Eye (tissue), 1 donor: ENCODE data around the gene HRNR.
"Not testable (repeated sequence)": the region's sequence is repeated elsewhere in the genome, so short reads cannot be mapped to it uniquely, and the experiment has no call there.

Experiments used
- DNase-seq: peaks from one replicate; pipeline ENCODE4 v3.0.0-alpha.2; 2015

The HRNR gene

GRCh38 chr1:152224093-152224492, at the start of gene HRNR:
Gene HRNR (minus strand): TSS chr1:152224193. CDS start chr1:152223253, 940 bp downstream.
- no peak for DNase-seq

- DNase-seq, result not testable (repeated sequence)
These were observed 32.4 kb upstream of the HRNR start for GRCh38 chr1:152256394-152256793.

DNA sequence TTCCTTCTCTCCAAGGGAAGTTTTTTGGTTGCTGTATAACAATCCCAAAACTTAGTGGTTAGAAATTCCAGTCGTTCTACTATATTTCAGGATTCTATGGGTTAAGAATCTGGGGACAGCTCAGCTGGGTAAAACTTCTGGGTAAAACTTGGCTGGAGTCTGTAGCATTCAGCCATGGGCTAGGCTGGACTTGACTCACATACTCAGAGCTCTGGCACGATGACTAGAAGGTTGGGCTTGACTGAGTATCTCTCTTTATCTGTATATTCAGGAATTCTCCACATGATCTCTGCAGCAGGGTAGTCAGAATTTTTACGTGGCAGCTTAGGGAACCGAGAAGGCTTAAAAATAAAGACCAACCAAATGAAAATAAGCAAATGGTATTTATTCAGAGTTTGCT, 28.2 kb upstream of the HRNR start:
- no peak for DNase-seq

DNA sequence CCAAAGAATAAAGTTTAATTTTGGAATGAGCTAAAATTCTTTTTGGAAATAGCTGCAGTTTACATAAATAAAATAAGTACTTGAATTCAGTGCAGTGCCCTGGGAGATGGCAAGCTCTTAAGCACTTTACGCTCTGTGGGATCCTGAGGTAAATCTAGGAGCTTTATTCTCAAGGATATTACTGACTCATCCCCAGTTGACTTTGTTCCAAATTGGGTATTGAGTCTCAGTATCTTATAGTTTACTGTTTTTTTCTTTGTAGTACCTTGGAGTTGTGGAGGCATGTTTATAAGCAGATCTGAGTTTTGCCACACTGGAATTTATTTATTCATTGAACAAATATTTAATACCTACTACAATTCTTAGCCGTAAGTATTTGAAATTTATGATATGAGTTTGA, 27.4 kb upstream of the HRNR start:
- no peak for DNase-seq

DNA sequence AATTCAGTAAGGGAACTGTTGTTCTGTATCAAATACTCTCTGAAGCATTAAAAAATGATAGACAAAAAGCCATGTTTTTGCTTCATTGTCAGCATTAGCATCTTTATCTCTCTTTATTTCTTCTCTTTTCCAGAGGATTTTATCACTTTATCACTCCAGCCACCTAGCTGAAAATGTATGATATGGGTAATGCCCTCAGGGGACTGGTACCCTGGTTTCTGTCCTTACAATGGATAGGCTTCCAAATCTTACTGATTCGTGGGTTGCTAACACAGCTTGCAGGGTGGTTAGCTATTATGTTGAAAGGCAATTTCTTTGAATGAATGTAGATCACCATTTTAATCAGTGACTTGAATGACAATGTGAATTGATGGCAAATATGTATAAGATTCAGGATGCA, 23.3 kb upstream of the HRNR start:
- no peak for DNase-seq

- no peak for DNase-seq
These were observed 20.7 kb upstream of the HRNR start for GRCh38 chr1:152244576-152245273.

DNA sequence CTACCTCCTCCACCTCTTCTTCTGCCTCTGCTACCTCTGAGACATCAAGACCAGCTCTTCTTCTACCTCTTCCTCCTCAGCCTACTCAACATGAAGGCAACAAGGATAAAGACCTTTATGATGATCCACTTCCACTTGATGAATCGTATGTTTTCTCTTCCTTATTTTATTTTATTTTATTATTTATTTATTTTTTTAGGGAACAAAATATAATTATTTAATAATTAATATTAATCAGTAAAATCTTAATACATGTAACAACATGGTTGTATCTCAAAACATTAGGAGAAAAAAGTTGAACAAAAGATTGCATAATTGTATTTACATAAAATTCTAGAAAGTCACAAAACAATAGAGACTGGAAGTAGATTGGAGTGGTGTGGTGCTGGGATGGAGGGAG, 13.1 kb upstream of the HRNR start:
- DNase-seq, result no peak

DNA sequence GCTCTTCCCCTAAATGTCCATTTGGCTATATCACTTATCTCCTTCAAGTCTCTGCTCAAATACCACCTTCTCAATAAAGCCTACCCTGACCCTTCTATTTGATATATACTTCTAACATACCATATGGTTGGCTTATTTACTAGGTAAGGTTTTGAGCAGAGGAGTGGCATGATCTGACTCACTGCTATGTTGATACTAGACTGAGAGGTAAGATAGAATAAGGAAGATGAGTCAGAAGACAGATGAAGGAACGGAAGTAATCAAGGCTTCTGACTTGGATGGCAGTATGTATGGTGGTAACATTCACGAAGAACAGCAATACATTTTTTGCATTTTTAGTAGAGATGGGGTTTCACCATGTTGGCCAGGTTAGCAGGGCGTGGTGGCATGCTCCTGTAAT, 4.8 kb upstream of the HRNR start:
- no peak for DNase-seq

GRCh38 chr1:152227310-152227928, 3.4 kb upstream of the HRNR start:
- no peak for DNase-seq

- no peak for DNase-seq
These were observed 1.7 kb upstream of the HRNR start for GRCh38 chr1:152225678-152226077.

GRCh38 chr1:152220166-152221163, 3.5 kb downstream of the HRNR start:
- no peak for DNase-seq

DNA sequence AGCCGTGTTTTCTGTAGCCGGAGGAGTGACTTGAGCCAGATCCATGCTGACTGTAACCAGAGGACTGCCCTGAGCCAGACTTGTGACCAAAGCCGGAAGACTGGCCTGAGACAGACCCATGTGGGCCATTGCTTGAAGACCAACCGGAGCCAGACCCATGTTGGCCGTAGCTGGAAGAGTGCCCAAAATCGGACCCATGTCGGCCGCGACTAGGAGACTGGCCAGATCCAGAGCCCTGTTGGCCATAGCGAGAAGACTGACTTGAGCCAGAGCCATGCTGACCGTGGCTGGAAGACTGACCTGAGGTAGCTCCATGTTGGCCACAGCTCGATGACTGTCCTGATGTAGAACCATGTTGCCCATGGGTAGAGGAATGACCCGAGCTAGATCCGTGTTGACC, 4.6 kb downstream of the HRNR start:
- not testable (repeated sequence) for DNase-seq

DNA sequence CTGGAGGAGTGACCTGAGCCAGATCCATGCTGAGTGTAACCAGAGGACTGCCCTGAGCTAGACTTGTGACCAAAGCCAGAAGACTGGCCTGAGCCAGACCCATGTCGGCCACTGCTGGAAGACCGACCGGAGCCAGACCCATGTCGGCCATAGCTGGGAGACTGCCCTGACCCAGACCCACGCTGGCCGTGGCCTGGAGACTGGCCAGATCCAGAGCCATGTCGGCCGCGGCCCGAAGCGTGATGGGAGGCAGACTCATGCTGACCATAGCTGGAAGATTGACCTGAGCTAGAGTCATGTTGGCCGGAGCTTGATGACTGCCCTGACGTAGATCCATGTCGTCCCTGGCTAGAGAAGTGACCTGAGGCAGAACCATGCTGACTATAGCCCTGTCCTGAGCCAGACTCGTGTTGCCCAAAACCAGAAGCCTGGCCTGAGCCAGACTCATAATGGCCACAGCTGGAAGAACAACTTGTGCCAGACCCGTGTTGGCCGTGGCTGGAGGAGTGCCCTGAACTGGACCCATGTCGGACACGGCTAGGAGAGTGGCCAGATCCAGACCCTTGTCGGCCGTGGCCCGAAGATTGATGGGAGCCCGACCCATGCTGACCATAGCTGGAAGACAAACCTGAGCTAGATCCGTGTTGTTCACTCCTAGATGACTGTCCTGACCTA, 5.1 kb downstream of the HRNR start:
- no peak for DNase-seq

GRCh38 chr1:152215604-152216003, 8.4 kb downstream of the HRNR start:
- not testable (repeated sequence) for DNase-seq

DNA sequence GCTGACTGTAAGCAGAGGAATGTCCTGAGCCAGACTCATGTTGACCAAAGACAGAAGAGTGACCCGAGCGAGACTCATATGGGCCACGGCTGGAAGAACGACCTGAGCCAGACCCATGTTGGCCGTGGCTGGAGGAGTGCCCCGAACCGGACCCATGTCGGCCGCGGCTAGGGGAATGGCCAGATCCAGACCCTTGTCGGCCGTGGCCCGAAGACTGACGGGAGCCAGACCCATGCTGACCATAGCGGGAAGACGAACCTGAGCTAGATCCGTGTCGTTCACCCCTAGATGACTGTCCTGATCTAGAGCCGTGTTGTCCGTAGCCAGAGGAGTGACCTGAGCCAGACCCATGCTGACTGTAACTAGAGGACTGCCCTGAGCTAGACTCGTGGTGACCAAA, 9.1 kb downstream of the HRNR start:
- not testable (repeated sequence) for DNase-seq

- no peak for DNase-seq
These were observed 25.0 kb downstream of the HRNR start for GRCh38 chr1:152198982-152199381.

DNA sequence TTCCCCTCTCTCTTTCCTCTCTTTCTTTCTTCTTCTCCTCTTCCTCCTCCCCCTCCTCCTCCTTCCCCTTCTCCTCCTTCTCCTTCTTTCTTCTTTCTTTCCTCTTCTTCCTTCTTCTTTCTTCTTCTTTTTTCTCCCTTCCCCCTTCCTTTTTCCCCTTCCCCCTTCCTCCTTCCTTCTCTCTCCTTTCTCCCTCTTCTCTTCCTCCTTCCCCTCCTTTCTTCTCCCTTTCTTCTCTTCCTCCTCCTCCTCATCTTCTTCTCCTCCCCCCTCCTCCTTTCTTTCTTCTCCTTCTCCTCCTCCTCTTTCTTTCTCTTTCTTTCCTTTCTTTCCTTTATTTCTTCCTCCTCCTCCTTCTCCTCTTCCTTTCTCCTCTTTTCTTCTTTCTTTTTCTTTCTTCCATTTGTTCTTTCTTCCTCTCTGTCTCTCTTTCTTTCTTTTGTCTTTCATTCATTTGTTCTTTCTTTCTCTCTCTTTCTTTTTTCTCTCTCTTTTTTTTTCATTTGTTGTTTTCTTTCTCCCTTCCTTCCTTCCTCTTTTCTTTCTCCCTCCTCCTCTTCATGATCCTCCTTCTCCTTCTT, 26.5 kb downstream of the HRNR start:
- no peak for DNase-seq

DNA sequence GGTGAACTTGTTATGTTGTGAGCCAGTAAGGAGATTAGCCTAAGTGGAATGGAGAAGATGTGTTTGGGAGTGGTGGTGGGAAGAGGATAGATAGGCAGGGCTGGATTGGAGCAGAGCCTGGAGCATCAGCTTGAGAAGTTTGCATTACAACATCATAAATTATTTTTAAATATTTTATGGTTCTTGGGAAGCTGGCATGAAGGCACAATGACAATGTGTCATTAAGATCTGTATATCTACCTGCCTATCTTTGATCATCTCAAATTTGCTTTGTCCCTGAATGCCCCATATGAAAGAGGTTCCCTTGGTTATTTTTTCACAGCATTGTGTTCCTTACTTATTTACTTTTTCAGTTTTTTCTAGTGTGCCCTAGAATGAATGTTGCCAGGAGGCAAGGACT, 32.3 kb downstream of the HRNR start:
- DNase-seq, result no peak

GRCh38 chr1:152191260-152191659, 32.7 kb downstream of the HRNR start:
- no peak for DNase-seq

GRCh38 chr1:152190589-152190988, 33.4 kb downstream of the HRNR start:
- peak; percentile 10 for DNase-seq

DNA sequence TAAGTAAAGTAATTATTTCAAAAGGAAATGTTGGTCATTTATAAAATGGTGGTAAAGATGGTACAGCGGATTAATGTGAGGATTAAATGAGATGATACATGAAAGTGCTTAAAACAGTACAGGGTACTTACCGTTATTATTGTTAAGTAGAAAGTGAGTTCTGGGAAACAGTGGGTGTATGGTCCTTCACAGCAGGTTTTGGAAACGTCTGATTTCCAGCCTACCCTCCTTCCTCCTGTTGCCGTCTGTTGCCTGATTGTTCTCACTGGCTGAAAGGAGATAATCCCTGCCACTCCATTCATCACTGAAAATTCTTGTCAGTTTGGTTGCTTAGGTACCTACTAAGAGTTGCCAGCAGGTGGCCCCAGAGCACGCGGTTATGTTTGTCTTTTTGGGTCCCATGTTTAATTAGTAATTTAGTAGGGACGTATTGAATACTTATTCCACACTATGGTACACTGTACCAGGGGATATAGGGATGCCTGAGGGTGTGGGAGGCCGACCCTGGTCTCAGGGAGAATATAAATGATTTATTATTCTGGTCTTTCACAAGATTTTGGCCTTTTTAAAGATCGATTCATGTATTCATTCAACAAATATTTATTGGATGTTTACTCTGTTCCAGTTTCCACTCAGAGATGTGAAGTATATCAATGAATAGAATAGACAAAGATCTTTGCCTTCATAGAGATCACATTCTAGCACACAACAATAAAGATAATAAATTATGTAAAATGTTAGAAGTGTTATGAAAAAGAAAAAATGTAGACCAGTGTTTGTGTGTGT, 34.1 kb downstream of the HRNR start:
- peak; percentile 85 for DNase-seq
